NOMO-1 treated with DMSO at 0.1 percent for 48 hours (cell line): ENCODE data around the gene SLC6A3.

Experiments used
- DNase-seq: peaks from one replicate; lab custom pipeline; 2025; ENCODE audit not compliant: unreplicated experiment; lab: John Stamatoyannopoulos, UW

Gene SLC6A3

GRCh38 chr5:1356873-1357787 is 88.1 kb downstream of the SLC6A3 start:
- no peak for DNase-seq

GRCh38 chr5:1354576-1354975 is 90.7 kb downstream of the SLC6A3 start:
- no peak for DNase-seq

GRCh38 chr5:1352231-1353219 is 92.7 kb downstream of the SLC6A3 start:
- no peak for DNase-seq

GRCh38 chr5:1351156-1351555 is 94.1 kb downstream of the SLC6A3 start:
- DNase-seq = no peak

DNA sequence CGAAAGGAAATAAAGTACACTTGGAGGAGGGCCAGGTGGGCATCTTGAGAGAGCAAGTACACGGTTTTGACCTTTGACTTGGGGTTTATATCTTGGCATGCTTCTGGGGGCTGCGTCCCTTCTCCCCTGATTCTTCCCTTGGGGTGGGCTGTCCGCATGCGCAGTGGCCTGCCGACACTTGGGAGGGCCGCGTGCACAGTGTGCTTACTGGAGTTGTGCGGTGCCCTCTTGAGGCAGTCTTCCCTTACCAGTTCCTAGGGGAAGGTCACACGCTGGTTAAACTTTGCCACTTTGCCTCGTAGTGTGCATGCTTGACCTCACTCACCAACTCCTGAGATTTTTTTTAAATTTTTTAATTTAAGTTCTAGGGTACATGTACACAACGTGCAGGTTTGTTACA is 96.0 kb downstream of the SLC6A3 start:
- no peak for DNase-seq

DNA sequence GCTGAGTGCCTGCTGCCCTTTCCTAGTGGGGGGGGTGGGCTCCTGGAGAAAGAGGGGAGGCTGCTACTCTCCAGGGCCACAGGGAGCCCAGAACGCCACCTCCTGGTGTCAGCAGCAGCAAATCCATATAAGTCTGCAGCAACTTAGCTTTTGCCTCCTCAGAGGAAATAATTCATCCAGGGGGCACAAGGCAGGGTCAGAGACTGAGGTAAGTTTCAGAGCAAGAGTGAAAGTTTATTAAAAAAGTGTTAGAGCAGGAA is 96.3 kb downstream of the SLC6A3 start:
- no peak for DNase-seq

DNA sequence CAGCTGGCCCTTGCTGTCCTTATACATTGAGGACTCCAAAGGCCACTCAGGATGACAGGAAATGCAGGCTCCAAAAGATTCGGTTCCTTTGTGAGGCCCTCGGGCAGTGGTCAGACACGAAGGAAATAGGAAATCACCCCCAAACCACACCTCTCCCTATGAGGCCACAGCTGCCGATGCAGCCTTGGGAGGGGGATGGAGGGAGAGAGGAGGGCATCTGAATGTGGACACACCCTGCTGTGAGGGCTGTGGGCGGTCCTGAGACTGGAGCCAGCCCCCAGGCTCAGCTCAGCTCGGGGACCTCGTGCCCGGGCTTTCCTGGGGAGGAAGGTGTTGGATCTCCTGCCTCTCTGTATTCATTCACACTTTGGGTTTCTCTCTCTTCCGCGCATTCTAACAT is 97.7 kb downstream of the SLC6A3 start:
- DNase-seq = peak; percentile 66

- DNase-seq = no peak
These were observed 98.4 kb downstream of the SLC6A3 start for GRCh38 chr5:1346627-1347440.

DNA sequence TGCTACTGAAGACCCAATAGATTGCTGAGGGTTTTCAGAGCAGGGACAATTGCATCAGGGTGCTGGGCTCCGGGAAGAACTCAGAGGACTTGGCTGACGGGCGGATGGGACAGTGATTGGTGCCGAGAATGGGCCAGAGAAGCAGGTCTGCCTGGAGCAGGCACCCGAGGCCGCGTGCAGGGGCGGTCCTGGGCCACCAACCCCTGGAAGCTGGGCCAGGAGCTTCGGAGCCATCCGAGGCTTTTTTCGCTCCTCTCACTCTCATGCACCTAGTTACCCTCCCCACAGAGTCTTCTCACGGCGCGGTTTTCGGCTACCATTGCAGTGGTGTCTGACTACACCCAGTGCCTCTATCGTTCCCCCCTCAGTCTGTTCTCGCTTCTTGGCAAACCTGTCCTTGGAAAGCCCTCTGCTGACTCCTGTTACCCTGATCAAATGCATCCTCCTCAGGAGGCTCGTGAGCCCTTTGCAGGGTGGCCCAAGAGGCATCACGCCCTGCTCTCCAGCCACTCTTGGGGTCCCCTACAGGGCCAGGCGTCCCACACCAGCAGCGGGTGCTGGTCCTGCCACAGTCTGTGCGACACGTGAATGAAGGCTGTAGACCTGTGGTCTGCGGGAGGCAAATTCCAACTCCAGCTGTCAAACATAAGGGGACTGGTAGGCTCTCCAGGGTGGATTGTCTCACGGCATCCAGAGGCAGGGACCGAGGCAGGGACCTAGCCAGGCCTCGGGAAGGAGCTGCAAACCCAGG is 99.2 kb downstream of the SLC6A3 start:
- DNase-seq = no peak

DNA sequence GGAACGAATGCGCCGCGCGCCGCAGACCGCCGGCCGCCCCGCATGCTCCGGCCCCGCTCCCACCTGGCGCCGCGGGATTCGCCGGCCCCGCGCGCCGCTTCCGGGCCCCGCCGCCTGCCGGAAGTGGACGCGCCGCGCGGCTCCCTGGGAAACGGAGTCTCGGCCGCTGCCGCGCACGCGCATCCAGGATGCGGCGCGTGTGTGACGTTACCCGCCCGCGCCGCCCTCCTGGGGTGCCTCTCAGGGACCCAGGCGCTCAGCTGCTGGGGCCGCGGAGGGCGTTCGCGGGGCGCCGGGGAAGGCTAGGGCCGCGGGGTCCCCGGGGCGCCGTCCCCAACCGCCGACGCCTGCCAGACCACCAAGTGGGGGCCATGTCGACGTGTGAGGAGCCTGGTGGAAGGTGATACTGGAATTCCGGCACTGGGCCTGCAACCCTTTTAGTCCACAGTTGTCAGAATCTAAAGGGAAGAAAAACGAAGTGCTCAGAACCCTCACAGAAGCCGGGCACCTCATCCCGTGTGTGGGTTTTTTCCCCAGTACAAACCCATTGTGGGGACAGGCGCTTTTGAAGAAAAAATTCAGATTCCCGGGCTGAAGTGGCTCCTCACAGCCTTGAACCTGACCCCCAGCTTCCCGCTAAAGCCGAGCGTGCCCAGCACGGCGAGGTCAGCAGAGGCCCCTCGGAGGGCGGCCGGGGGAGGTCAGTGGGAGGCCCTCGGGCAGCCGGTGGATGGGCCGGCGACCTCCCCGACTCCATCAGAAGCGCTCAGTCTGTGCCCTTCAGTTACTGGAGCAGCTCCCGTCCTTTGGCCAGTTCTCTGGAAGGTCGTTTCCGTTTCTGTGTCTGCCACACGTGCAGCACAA is 100.0 kb downstream of the SLC6A3 start, which contains the start of gene CLPTM1L:
CLPTM1L (minus strand) TSS at position 125 of the 864 bp plus-strand sequence. CDS start 258 bp downstream, outside the sequence.
- peak; percentile 94 for DNase-seq

DNA sequence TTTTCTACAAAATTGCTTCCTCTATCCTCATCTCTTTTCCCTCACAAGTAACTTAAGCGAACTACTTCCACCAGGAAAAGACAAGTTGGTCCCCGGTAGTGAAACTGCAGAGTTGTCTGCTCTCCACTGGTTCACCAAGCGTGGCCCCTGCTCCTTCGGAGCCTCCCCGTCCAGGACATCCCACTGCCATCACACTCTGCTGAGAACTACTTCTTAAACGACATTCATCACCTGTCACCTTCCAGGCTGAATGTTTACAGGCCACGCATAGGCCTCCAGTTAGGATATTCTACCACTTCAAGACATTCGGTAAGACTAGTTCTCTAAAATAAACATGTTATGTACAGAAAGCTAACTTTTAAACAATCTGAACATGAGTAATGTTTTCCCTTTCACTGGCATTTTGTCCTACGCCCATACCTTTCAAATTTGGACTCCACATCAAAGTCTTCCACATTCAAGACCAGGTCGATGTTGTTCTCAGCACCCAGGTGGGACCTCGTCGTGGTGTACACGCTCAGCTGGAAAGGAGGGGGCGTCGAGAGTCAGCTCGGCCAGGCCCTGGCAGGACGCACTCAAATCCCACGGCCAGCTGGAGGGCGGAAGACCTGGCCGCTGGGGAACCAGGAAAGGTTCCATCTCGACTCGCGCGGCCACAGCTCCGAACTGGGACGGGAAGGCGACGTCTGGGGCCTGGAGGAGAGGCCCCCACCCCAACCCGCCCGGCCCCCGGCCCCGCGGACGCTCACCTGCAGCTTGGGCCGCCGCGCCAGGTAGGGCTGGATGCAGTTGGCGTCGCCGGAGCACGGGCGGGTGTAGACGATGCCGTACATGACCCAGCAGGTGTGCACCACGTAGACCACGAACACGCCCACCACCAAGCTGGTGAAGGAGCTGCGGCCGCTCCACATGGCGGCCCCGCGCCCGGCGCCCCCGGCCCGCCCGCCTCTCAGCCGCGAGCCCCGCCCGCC is 101.0 kb downstream of the SLC6A3 start:
- no peak for DNase-seq

GRCh38 chr5:1343315-1343751 is 101.9 kb downstream of the SLC6A3 start:
- no peak for DNase-seq
